ENCODE results near the gene RHBDF1. TPM values are rescaled to one million over a fixed set of nuclear protein-coding genes. Genes with fewer than 3 reads are reported as not detected.

The RHBDF1 gene
- 0.60 and 3.3 TPM in 2 replicates for polyA plus RNA-seq (2014; cell fraction: cytosol; rRNA removed)
- 15.2 and 16.0 TPM in 2 replicates for polyA plus RNA-seq (2014; cell fraction: nucleus; rRNA removed)

- no peak for DNase-seq (ENCODE audit: low spot score)
Observed at GRCh38 chr16:72561-73548, at the start of gene RHBDF1. TSS of gene RHBDF1 (minus strand) at chr16:72631. CDS start at chr16:65015, 7,616 bp downstream.

- no peak for DNase-seq (ENCODE audit: low spot score)
Observed at GRCh38 chr16:120756-121155, 48.3 kb upstream of the RHBDF1 start.

- DNase-seq (ENCODE audit: low spot score): no peak
Observed at GRCh38 chr16:119835-120491, 47.5 kb upstream of the RHBDF1 start.

- no peak for DNase-seq (ENCODE audit: low spot score)
Observed at GRCh38 chr16:119295-119694, 46.9 kb upstream of the RHBDF1 start.

GRCh38 chr16:118857-119256 is 46.4 kb upstream of the RHBDF1 start:
- DNase-seq (ENCODE audit: low spot score): no peak

GRCh38 chr16:117379-118365 is 45.2 kb upstream of the RHBDF1 start:
- peak; percentile 67 for DNase-seq (ENCODE audit: low spot score)

- DNase-seq (ENCODE audit: low spot score): no peak
Observed at GRCh38 chr16:116015-116414, 43.6 kb upstream of the RHBDF1 start.

GRCh38 chr16:114327-114726 is 41.9 kb upstream of the RHBDF1 start:
- no peak for DNase-seq (ENCODE audit: low spot score)

- no peak for DNase-seq (ENCODE audit: low spot score)
Observed at GRCh38 chr16:112153-112840, 39.9 kb upstream of the RHBDF1 start.

GRCh38 chr16:106623-107324 is 34.3 kb upstream of the RHBDF1 start:
- DNase-seq (ENCODE audit: low spot score): peak; percentile 76

- no peak for DNase-seq (ENCODE audit: low spot score)
Observed at GRCh38 chr16:105521-105920, 33.1 kb upstream of the RHBDF1 start.

- DNase-seq (ENCODE audit: low spot score): no peak
Observed at GRCh38 chr16:104928-105327, 32.5 kb upstream of the RHBDF1 start.

- DNase-seq (ENCODE audit: low spot score): no peak
Observed at GRCh38 chr16:104355-104754, 31.9 kb upstream of the RHBDF1 start.

GRCh38 chr16:102060-102855 is 29.8 kb upstream of the RHBDF1 start:
- no peak for DNase-seq (ENCODE audit: low spot score)

- no peak for DNase-seq (ENCODE audit: low spot score)
Observed at GRCh38 chr16:101586-101985, 29.2 kb upstream of the RHBDF1 start.

GRCh38 chr16:100989-101388 is 28.6 kb upstream of the RHBDF1 start:
- no peak for DNase-seq (ENCODE audit: low spot score)

- DNase-seq (ENCODE audit: low spot score): no peak
Observed at GRCh38 chr16:97822-98221, 25.4 kb upstream of the RHBDF1 start.

GRCh38 chr16:96935-97381 is 24.5 kb upstream of the RHBDF1 start:
- DNase-seq (ENCODE audit: low spot score): peak; percentile 82

GRCh38 chr16:94918-95265 is 22.5 kb upstream of the RHBDF1 start:
- DNase-seq (ENCODE audit: low spot score): no peak
